ENCODE data around the gene TPRA1.
"Not testable (repeated sequence)": the region's sequence is repeated elsewhere in the genome, so short reads cannot be mapped to it uniquely, and the experiment has no call there.

The TPRA1 gene

DNA sequence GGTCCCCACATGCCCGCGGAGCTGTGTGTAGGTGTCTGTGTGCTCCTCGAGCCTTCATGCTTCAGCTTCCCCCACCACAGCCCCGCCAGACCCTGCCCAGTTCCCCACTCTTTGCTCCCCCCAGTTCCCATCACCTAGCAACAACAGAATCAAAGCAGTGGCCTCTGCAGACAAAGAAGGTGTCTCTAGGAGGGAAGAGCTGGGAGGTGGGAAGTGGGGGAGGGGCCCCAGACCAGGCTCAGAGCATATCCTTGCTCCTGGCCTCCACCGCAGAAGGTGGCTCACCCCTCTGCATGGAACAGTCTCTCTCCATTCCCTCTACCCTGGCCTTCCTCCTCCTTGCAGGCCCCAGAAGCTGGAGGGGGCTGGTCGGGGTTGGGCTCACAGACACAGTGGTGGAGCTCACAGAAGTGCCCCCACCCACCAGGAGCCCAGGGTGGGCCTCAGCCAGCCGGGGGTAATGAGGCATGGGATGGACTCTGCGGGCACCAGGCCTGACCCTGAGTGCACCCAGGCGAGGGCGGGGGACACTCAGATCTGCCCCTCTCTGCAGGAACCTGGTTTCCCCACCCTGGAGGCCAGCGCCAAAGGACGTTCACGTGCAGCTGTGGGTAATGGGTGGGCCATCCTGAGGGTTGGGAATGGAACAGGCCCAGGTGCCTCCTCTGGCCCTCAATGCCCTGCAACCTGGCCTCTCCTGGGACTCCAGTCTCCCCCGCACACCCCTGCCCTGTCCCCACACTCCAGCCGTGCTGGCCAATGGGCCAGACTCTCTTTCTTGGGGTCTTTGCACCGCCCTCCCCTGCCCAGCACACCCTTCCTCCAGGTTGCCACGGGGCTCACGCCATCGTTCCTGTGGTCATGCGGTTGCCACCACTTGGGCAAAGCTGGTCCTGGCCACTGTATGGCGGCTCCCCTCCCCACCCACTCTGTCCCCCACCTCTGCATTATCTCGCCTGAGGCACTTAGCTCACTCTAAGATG lies 53.4 kb downstream of the TPRA1 start:
- no peak for DNase-seq (ENCODE audit: low read depth, low spot score)

DNA sequence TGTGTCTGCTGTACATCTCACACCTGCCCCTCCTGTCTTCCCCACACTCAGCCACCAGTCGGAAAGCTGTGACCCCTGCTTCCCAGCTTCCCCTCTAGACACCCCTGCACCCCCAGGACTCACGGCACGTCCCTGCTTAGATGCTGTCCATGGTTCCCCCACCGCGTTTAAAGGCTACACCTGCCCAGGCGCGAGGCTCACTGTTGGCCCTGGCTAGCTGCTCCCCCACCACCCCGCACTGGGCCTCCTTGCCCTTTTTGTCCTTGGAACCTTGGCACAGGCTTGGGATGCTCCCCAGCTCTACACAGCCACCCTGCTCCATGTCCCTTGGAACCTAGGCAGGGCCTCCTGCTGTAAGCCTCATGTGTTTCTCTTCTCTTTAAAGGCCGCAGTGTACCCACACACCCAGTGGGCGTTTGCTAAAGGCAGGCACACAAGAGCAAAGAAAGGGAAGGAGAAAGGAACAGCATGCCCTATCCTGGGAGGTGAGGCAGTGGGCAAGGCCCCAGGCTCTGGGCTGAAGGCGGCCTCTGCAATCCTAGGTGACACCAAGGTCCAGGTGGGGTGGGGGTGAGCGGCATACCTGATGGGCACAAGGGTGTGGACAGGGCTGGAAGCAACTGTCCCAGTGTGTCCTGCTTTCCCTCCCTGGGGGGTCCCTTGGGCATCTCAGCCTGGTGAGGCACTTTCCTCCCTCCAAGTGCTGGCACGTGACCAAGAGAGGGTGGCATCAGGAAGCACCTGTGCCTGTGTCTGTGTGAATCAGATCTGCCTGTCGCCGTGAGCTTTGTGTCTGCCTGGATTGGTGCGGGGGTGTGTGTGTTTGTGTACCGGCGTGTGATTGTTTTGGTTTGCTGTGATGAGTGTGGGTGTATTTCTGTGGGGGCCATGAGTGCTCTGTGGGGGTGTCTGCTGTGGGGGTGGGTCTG lies 54.4 kb downstream of the TPRA1 start:
- no peak for DNase-seq (ENCODE audit: low read depth, low spot score)

DNA sequence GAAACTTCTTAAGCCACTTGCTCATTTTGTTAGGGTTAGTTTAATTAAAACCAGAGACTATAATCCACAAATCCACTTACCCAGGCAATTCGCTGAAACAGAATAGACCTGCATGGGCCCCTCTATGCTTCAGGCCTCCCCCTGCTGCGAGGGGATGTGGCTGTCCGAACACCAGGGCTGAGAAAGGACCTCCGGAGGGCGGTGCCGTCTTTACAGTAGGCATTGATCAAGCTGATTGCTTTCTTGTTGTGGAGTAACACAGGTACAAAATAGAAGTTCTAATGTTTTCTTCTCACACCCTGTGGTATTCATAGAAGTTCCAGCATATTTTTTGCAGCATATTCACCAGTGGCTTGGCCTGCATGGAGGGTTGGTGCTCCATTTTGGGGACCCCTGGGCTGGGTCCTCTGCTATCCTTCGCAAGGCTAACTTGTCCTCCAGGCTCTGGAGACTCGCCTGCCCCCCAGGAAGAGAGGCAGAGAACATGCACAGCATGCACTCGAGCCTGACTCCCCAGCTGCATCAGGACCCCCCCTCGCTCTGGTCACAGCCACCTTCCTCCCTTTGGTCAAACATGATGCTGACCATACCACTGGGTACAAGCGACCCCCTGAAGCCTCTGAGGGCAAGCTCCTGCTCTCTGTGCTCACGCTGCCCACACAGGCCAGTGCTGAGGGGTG lies 55.3 kb downstream of the TPRA1 start:
- no peak for DNase-seq (ENCODE audit: low read depth, low spot score)

GRCh38 chr3:127534564-127534963 lies 56.0 kb downstream of the TPRA1 start:
- DNase-seq (ENCODE audit: low read depth, low spot score), result no peak

DNA sequence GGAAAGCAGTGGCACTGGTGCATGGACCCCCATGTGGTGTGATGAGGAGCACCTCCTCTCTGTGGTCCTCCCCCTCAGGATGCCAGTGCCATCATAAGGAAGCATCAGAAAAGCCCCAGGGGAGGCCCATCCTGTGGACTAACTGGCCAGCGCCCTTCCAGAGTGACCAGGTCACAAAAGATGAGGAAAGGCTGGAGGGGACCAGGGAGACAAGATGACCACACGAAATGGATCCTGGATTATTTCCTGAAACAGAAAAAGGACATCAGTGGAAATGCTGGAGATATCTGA lies 56.4 kb downstream of the TPRA1 start:
- no peak for DNase-seq (ENCODE audit: low read depth, low spot score)

DNA sequence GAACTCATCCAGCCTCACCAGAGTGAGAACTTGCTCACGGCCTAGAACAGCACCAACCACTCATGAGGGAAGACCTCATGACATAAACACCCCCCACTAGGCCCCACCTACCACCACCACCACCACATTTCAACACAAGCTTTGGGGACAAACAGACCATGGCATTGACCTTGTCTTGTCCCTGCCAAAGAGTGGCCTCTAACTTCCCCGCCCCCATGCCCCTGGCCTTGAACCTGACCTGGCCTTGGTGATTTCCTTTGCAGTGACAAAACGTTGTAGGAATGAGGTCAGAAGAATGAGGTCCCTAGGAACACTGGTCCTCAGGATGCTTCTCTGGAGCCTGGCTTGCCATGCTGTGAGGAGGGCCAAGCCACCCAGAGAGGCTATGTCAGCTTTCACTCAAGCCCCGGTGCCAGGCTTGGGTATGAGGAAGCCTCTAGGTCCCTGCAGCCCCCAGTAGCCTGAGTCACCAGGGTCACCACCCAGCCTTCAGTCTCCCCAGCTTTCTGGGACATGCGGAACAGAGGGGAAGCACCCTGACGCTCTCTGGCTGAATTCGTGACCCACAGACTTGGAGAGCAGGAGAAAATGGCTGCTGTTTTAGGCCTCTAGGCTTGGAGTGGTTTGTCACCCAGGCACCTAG lies 57.9 kb downstream of the TPRA1 start:
- DNase-seq (ENCODE audit: low read depth, low spot score), result no peak

- no peak for DNase-seq (ENCODE audit: low read depth, low spot score)
Observed at GRCh38 chr3:127531821-127532220, 58.7 kb downstream of the TPRA1 start.

DNA sequence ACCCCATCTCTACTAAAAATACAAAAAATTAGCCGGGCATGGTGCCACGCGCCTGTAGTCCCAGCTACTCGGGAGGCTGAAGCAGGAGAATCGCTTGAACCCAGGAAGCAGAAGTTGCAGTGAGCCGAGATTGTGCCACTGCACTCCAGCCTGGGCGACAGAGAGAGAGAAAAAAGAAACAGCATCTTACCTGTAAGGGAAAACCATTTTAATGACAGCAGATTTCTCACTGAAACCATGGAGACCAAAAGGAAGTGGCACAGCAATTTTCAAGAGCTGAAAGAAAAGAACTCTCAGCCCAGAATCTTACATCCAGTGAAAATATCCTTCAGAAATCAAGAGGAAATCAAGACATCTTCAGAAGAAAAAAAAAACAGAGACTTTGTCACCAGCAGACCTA lies 59.7 kb downstream of the TPRA1 start:
- not testable (repeated sequence) for DNase-seq (ENCODE audit: low read depth, low spot score)

DNA sequence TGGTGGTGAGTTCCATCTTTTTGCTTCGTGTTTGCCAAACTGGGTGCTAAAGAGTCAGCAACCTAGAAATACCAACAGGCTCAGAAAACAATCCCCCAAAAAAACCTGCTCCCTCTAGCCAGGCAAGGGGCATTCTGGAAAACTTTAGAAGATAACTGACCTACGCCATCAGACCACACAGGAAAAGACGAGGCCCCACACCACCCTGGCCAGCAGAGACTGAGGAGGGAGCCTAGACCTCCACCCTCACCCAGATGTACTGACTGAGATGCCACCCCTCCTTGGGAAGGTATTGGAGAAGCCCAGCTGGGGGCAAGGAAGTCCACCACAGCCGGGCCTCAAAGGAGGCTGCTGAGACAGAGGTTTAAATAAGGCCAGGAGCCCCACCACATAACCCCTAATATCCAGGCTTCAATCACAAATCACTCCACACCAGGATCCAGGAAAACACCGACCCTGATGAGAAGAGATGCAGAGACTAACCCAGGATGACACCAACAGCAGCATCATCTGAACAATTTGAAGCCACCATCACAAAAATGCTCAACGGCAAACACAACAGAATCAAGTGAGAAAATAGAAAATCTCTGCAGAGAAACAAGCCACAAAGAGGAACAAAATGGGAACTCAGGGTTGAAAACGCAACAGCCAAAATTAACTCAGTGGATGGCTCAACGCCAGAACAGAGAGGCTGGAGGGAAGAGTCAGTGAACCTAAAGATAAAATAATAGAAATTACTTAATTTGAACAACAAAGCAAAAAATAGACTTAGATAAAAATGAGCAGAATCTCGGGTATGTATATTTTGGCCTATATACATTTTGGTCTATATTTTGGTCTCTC lies 61.0 kb downstream of the TPRA1 start:
- no peak for DNase-seq (ENCODE audit: low read depth, low spot score)

- no peak for DNase-seq (ENCODE audit: low read depth, low spot score)
Observed at GRCh38 chr3:127525373-127525772, 65.2 kb downstream of the TPRA1 start.

DNA sequence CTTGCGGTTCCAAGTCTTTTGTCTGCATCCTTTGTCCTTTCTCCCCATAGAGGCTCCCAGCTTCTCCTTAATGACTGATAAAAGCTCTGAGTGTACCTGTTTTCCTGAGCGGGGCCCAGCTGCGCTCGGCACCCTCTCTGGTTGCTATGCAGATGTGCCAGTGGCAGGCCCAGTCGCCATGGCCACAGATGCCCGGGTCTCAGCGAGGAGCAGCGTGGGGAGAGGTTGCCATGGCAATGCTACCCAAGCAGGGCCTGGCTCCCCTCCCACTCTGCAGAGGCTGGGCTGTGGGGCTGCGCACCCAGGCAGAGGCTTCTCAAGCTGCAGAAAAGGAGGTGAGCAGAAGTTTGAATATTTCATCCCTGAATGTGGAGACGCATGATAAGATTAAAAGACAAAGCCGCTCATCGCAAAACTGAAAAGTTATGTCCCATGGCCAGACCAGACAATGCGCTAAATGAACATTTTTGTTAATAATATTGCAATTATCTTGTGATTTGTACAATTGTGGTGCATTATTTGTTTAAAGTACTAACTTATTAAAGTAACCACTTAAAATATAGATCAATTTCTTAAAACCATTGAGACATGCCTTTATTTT lies 66.1 kb downstream of the TPRA1 start:
- DNase-seq (ENCODE audit: low read depth, low spot score), result no peak

Measured in brain pericyte (primary cell).